ENCODE measurements around the gene NEXMIF.

Gene NEXMIF

DNA sequence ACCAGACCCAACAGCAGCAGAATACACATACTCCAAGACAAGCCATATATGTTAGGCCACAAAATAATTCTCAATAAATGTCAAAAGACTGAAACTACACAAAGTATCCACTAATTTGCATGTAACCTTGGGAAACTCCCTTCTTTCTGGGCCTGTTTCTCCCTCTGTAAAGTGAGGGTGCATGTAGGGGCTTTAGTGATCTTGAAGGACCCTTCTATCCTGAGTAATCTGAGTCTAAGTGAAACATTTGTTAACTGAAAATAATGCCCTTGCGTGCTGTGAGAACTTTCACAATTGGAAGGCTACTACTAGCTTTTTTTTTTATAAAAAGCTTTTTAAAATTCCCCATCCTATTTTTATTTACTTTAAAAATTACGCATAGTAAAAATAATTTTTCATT, 125.2 kb downstream of the NEXMIF start:
- Histone ChIP-seq H3K9ac (ENCODE audit: low read depth, low read length, poor library complexity) (no peak overlapping the region), H3K27me3 (ENCODE audit: control insufficient read depth in 3 of 3, insufficient read depth in 3 of 3, low read depth in 1 of 3, low read length in 3 of 3) (no peaks in the 10 kb centered on the region), H2BK5ac (ENCODE audit: low read length) (no peak overlapping the region), H2AK5ac (ENCODE audit: low read depth, low read length) (no peak overlapping the region), H3K4me3 (ENCODE audit: low read length in 2 of 2) (no peak overlapping the region), H4K91ac (ENCODE audit: low read depth, low read length, poor library complexity) (no peak overlapping the region), H3K14ac (ENCODE audit: low read length) (no peak overlapping the region), H3K4me2 (ENCODE audit: insufficient read depth, low read length, poor library complexity, severe bottlenecking) (no peak overlapping the region), H2BK120ac (ENCODE audit: low read depth, low read length) (no peak overlapping the region), H3K4me1 (ENCODE audit: control insufficient read depth in 2 of 2, insufficient read depth in 1 of 2, low read depth in 1 of 2, low read length in 2 of 2) (no peaks in the 10 kb centered on the region), H2BK15ac (ENCODE audit: low read length) (no peak overlapping the region), H4K8ac (ENCODE audit: low read depth, low read length) (no peak overlapping the region), H3K36me3 (replicated peaks in 1 of 2; ENCODE audit: control insufficient read depth in 2 of 2, insufficient read depth in 2 of 2, low read length in 2 of 2) (no peaks in the 10 kb centered on the region), H3K27ac (replicated peaks; ENCODE audit: low read length) (no peak overlapping the region), H3K4ac (ENCODE audit: low read length) (no peak overlapping the region), H3K18ac (ENCODE audit: low read length) (no peak overlapping the region), H3K9me3 (replicated peaks in 1 of 2; ENCODE audit: control insufficient read depth in 2 of 2, insufficient read depth in 1 of 2, low read depth in 1 of 2, low read length in 2 of 2) (no peaks in the 10 kb centered on the region), H2AFZ (ENCODE audit: low read length) (no peak overlapping the region), H2BK12ac (ENCODE audit: low read length) (no peak overlapping the region), H3K23ac (ENCODE audit: low read depth, low read length, poor library complexity) (no peak overlapping the region), H3K79me1 (ENCODE audit: low read depth, low read length) (no peaks in the 10 kb centered on the region)
- WGBS, 2 donors (ENCODE audit: extremely low coverage in 2 of 2, insufficient read length in 2 of 2, insufficient replicate concordance in 1 of 2) = 100% methylated on average over 1 of the region's 2 CpGs; no CpG with 5 or more reads in 1 of the 2 donors
- no peak for DNase-seq (ENCODE audit: low spot score)

DNA sequence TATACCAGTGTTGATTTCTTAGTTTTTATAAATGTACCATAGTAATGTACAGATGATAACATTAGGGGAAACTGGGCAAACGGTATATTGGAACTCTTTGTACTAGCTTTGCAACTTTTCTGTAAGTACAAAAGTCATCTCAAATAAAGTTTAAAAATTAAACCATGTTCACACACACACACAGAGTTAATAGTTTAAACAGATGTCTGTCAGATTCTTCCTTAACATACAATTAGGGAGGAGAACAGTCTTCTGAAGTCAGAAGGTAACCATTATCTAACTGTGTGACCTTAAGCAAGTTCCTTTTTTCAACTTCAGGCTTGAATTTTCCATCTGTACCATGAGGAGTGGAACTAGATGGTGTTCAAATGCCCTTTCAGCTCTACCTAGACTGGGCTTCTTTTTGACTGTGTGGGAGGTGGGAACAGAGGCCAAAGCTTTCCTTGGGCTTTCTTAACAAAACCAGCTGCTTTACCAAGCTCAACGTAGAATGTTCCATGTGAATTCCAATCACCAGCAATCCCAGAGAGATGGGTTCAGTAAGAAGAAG, 127.8 kb downstream of the NEXMIF start:
- Histone ChIP-seq H2BK5ac (ENCODE audit: low read length) (no peak overlapping the region), H3K27me3 (ENCODE audit: control insufficient read depth in 3 of 3, insufficient read depth in 3 of 3, low read depth in 1 of 3, low read length in 3 of 3) (no peaks in the 10 kb centered on the region), H2AFZ (ENCODE audit: low read length) (no peak overlapping the region), H4K91ac (ENCODE audit: low read depth, low read length, poor library complexity) (no peak overlapping the region), H3K4me2 (ENCODE audit: insufficient read depth, low read length, poor library complexity, severe bottlenecking) (no peak overlapping the region), H2BK12ac (ENCODE audit: low read length) (no peak overlapping the region), H3K14ac (ENCODE audit: low read length) (no peak overlapping the region), H2BK120ac (ENCODE audit: low read depth, low read length) (no peak overlapping the region), H3K4me3 (ENCODE audit: low read length in 2 of 2) (no peak overlapping the region), H3K36me3 (replicated peaks in 1 of 2; ENCODE audit: control insufficient read depth in 2 of 2, insufficient read depth in 2 of 2, low read length in 2 of 2) (no peaks in the 10 kb centered on the region), H3K27ac (replicated peaks; ENCODE audit: low read length) (no peak overlapping the region), H3K9ac (ENCODE audit: low read depth, low read length, poor library complexity) (no peak overlapping the region), H2BK15ac (ENCODE audit: low read length) (no peak overlapping the region), H3K9me3 (replicated peaks in 1 of 2; ENCODE audit: control insufficient read depth in 2 of 2, insufficient read depth in 1 of 2, low read depth in 1 of 2, low read length in 2 of 2) (no peaks in the 10 kb centered on the region), H4K8ac (ENCODE audit: low read depth, low read length) (no peak overlapping the region), H3K4ac (ENCODE audit: low read length) (no peak overlapping the region), H3K4me1 (ENCODE audit: control insufficient read depth in 2 of 2, insufficient read depth in 1 of 2, low read depth in 1 of 2, low read length in 2 of 2) (no peaks in the 10 kb centered on the region), H3K23ac (ENCODE audit: low read depth, low read length, poor library complexity) (no peak overlapping the region), H3K18ac (ENCODE audit: low read length) (no peak overlapping the region), H3K79me1 (ENCODE audit: low read depth, low read length) (no peaks in the 10 kb centered on the region), H2AK5ac (ENCODE audit: low read depth, low read length) (no peak overlapping the region)
- DNase-seq (ENCODE audit: low spot score) = no peak
- WGBS, 2 donors (ENCODE audit: extremely low coverage in 2 of 2, insufficient read length in 2 of 2, insufficient replicate concordance in 1 of 2) = no CpG with 5 or more reads among the region's 2 CpGs

DNA sequence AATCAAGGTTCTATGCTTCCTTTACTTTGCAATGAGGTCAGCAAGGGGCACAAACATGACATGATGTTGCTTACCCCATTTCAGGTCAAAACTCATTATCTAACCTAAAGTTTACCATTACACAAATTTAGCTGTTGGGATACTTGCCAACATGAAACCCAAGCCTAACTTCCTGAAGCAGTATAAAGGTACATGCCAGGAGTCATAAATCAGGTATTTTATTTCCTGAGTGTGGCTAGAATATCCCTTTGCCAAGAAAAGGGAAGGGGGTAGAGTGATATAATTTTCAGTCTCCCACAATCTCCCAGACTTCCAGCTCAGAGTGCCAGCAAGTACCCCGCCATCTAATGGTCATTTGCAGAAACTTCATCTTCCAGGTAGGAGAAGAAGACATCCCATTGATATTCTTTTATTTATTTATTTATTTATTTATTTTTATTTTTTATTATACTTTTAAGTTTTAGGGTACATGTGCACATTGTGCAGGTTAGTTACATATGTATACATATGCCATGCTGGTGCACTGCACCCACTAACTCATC, 136.6 kb downstream of the NEXMIF start:
- no peak overlapping the region for H3K27ac ChIP-seq (replicated peaks; ENCODE audit: low read length)
- H3K79me1 ChIP-seq (ENCODE audit: low read depth, low read length) = no peaks in the 10 kb centered on the region
- no peak for DNase-seq (ENCODE audit: low spot score)
- H2AFZ ChIP-seq (ENCODE audit: low read length) = no peak overlapping the region
- no peak overlapping the region for H2AK5ac ChIP-seq (ENCODE audit: low read depth, low read length)
- H2BK15ac ChIP-seq (ENCODE audit: low read length) = no peak overlapping the region
- no peak overlapping the region for H3K23ac ChIP-seq (ENCODE audit: low read depth, low read length, poor library complexity)
- no peaks in the 10 kb centered on the region for H3K9me3 ChIP-seq (replicated peaks in 1 of 2; ENCODE audit: control insufficient read depth in 2 of 2, insufficient read depth in 1 of 2, low read depth in 1 of 2, low read length in 2 of 2)
- no peak overlapping the region for H2BK120ac ChIP-seq (ENCODE audit: low read depth, low read length)
- no peak overlapping the region for H3K4me2 ChIP-seq (ENCODE audit: insufficient read depth, low read length, poor library complexity, severe bottlenecking)
- no peak overlapping the region for H3K9ac ChIP-seq (ENCODE audit: low read depth, low read length, poor library complexity)
- no CpG with 5 or more reads among the region's 1 CpG for WGBS, 2 donors (ENCODE audit: extremely low coverage in 2 of 2, insufficient read length in 2 of 2, insufficient replicate concordance in 1 of 2)
- H3K14ac ChIP-seq (ENCODE audit: low read length) = no peak overlapping the region
- no peak overlapping the region for H2BK12ac ChIP-seq (ENCODE audit: low read length)
- H3K4me1 ChIP-seq (ENCODE audit: control insufficient read depth in 2 of 2, insufficient read depth in 1 of 2, low read depth in 1 of 2, low read length in 2 of 2) = no peaks in the 10 kb centered on the region
- H3K18ac ChIP-seq (ENCODE audit: low read length) = no peak overlapping the region
- H3K4me3 ChIP-seq (ENCODE audit: low read length in 2 of 2) = no peak overlapping the region
- no peak overlapping the region for H2BK5ac ChIP-seq (ENCODE audit: low read length)
- H4K91ac ChIP-seq (ENCODE audit: low read depth, low read length, poor library complexity) = no peak overlapping the region
- H3K36me3 ChIP-seq (replicated peaks in 1 of 2; ENCODE audit: control insufficient read depth in 2 of 2, insufficient read depth in 2 of 2, low read length in 2 of 2) = no peaks in the 10 kb centered on the region
- H3K27me3 ChIP-seq (ENCODE audit: control insufficient read depth in 3 of 3, insufficient read depth in 3 of 3, low read depth in 1 of 3, low read length in 3 of 3) = no peaks in the 10 kb centered on the region
- H3K4ac ChIP-seq (ENCODE audit: low read length) = no peak overlapping the region
- H4K8ac ChIP-seq (ENCODE audit: low read depth, low read length) = no peak overlapping the region

DNA sequence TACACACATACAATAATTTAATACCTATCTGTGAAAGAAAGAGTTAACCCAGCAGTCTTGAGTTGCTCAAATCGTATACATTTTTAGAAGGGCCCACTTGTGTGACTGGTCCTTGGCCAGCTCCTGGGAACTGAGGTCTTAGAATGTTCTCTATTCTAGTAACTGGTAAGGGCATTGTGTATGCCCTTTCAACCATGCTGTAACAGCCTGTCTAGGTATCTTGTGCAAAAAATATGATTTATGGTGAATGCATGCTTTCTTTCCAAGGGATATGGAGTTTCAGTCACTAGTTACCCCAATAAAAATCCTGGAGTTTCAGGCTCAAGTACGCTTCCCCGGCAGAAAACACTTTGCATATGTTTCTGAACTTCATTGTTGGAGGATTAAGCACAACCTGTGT, 140.6 kb downstream of the NEXMIF start:
- Histone ChIP-seq H3K79me1 (ENCODE audit: low read depth, low read length) (no peaks in the 10 kb centered on the region), H2BK5ac (ENCODE audit: low read length) (no peak overlapping the region), H3K9ac (ENCODE audit: low read depth, low read length, poor library complexity) (no peak overlapping the region), H3K18ac (ENCODE audit: low read length) (no peak overlapping the region), H2BK120ac (ENCODE audit: low read depth, low read length) (no peak overlapping the region), H4K8ac (ENCODE audit: low read depth, low read length) (no peak overlapping the region), H2BK15ac (ENCODE audit: low read length) (no peak overlapping the region), H3K9me3 (replicated peaks in 1 of 2; ENCODE audit: control insufficient read depth in 2 of 2, insufficient read depth in 1 of 2, low read depth in 1 of 2, low read length in 2 of 2) (no peaks in the 10 kb centered on the region), H3K27ac (replicated peaks; ENCODE audit: low read length) (no peak overlapping the region), H3K4me1 (ENCODE audit: control insufficient read depth in 2 of 2, insufficient read depth in 1 of 2, low read depth in 1 of 2, low read length in 2 of 2) (no peaks in the 10 kb centered on the region), H3K27me3 (ENCODE audit: control insufficient read depth in 3 of 3, insufficient read depth in 3 of 3, low read depth in 1 of 3, low read length in 3 of 3) (no peaks in the 10 kb centered on the region), H3K36me3 (replicated peaks in 1 of 2; ENCODE audit: control insufficient read depth in 2 of 2, insufficient read depth in 2 of 2, low read length in 2 of 2) (no peaks in the 10 kb centered on the region), H3K14ac (ENCODE audit: low read length) (no peak overlapping the region), H4K91ac (ENCODE audit: low read depth, low read length, poor library complexity) (no peak overlapping the region), H3K4ac (ENCODE audit: low read length) (no peak overlapping the region), H2AK5ac (ENCODE audit: low read depth, low read length) (no peak overlapping the region), H2AFZ (ENCODE audit: low read length) (no peak overlapping the region), H3K4me2 (ENCODE audit: insufficient read depth, low read length, poor library complexity, severe bottlenecking) (no peak overlapping the region), H2BK12ac (ENCODE audit: low read length) (no peak overlapping the region), H3K4me3 (ENCODE audit: low read length in 2 of 2) (no peak overlapping the region), H3K23ac (ENCODE audit: low read depth, low read length, poor library complexity) (no peak overlapping the region)
- DNase-seq (ENCODE audit: low spot score) = no peak
- no CpG with 5 or more reads among the region's 3 CpGs for WGBS, 2 donors (ENCODE audit: extremely low coverage in 2 of 2, insufficient read length in 2 of 2, insufficient replicate concordance in 1 of 2)
